ENCODE measurements around the gene HNMT. TPM values are rescaled to one million over a fixed set of nuclear protein-coding genes. Genes with fewer than 3 reads are reported as not detected.

HNMT gene
- total and polyA plus RNA-seq, 2 donors (not counting 1 experiment from before 2014, with no cell fraction given), result 0.24 TPM; not detected in 1

DNA sequence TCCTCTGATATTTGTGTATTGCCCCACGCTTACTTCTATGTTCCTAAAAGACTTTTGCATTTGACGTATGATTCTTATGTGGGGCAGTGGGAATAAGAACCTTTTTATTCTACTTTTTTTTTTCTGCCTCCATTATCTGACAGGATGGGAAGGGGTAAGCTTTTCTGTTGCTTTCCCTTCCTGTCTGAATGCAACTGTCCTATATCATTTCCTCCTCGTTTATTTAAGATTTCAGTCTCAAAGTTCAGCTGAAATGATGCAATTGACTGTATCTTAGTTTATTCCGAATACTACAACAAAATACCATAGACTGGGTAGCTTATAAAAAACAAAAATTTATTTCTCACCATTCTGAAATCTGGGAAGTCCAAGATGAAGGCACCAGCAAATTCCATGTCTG, 24.1 kb upstream of the HNMT start:
- H4K20me1 ChIP-seq (ENCODE audit: control insufficient read depth, insufficient read depth, low read length, poor library complexity, severe bottlenecking), result no peaks in the 10 kb centered on the region
- no peaks in the 10 kb centered on the region for H3K79me2 ChIP-seq (ENCODE audit: control insufficient read depth, insufficient read depth, low read length)
- H3K27me3 ChIP-seq (replicated peaks in 1 of 4; ENCODE audit: control extremely low read depth in 1 of 4, control insufficient read depth in 3 of 4, insufficient read depth in 4 of 4, low read length in 3 of 4), result no peaks in the 10 kb centered on the region
- Mint-ChIP-seq H3K4me1 (no peaks in the 10 kb centered on the region), H3K27me3 (peaks cover 10% of the 10 kb centered on the region), H3K9me3 (ENCODE audit: insufficient read depth) (peaks cover 2% of the 10 kb centered on the region), H3K27ac (no peak overlapping the region), H3K4me3 (no peak overlapping the region)
- no peaks in the 10 kb centered on the region for H3K36me3 ChIP-seq (replicated peaks in 1 of 2; ENCODE audit: control extremely low read depth in 1 of 2, control insufficient read depth in 1 of 2, extremely low read depth in 1 of 2, insufficient read depth in 2 of 2, low read length in 1 of 2)
- no peak overlapping the region for H3K4me3 ChIP-seq (ENCODE audit: control extremely low read depth in 1 of 5, extremely low read depth in 1 of 5, insufficient read depth in 1 of 5, low read depth in 2 of 5, low read length in 4 of 5)
- H3K4me1 ChIP-seq (ENCODE audit: control insufficient read depth in 2 of 2, insufficient read depth in 2 of 2, low read length in 2 of 2), result no peaks in the 10 kb centered on the region
- H3K4me2 ChIP-seq (replicated peaks; ENCODE audit: low read depth, low read length, poor library complexity, severe bottlenecking), result no peak overlapping the region
- ChIA-PET CTCF (no interaction called here), POLR2A (no interaction called here)
- TF ChIP-seq CTCF (IDR thresholded peaks at IDR 0.05) (no peak), EZH2 (IDR thresholded peaks at IDR 0.05; ENCODE audit: borderline replicate concordance, insufficient read depth, low read depth, low read length, poor library complexity, severe bottlenecking) (no peak)
- H3K9me3 ChIP-seq (ENCODE audit: control extremely low read depth in 1 of 3, control insufficient read depth in 2 of 3, insufficient read depth in 1 of 3, low read length in 2 of 3), result no peaks in the 10 kb centered on the region
- 100% methylated on average over 1 of the region's 4 CpGs for WGBS (ENCODE audit: insufficient coverage)
- H2AFZ ChIP-seq (ENCODE audit: insufficient read depth, low read depth, low read length, poor library complexity, severe bottlenecking), result no peak overlapping the region
- no peak overlapping the region for H3K27ac ChIP-seq (ENCODE audit: low read length in 2 of 2)
- no peak for DNase-seq
- no peak overlapping the region for H3K9ac ChIP-seq (ENCODE audit: low read length)
- no peak for ATAC-seq (ENCODE audit: low read depth)
- intact Hi-C loops (cut with micrococcal nuclease), result no loop called here

DNA sequence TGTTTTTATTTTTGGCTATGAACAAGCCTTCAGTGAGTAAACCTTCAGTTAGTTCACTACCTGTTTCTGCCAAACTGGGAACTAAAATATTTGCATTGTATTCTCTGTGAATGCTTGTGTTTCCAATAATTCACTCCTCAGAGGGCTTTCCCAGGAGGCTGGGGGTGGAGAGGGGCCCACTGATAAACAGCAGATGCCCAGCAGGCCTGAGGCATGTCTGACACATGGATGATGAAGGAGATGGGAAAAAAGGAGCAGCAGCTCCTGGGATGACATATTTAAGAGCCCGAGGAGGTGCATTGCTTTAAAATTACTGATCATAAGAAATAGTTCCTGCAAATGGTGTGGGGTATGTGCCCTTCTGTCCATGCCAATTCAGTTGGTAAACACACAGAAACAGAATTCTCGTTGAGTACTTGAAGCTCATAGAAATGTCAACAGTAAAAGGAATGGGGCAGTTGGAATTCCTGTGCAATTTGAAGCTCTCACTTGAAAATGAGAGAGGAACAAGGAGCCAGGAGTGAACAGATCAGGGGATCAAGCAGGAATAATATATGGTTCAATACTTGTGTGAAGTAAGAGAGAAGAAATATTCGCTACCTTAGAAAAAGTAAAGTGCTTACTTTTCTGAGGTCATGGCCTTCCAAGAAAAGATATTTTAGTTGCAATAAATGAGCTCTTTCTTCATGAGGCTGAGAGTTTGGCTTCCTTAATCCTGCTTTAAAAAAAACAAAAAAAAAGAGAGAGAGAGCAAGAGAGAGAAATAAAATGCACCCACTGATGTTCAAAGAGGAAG, 22.0 kb upstream of the HNMT start:
- no peak overlapping the region for H2AFZ ChIP-seq (ENCODE audit: insufficient read depth, low read depth, low read length, poor library complexity, severe bottlenecking)
- H4K20me1 ChIP-seq (ENCODE audit: control insufficient read depth, insufficient read depth, low read length, poor library complexity, severe bottlenecking), result no peaks in the 10 kb centered on the region
- ChIA-PET CTCF (no interaction called here), POLR2A (no interaction called here)
- WGBS (ENCODE audit: insufficient coverage), result 96% methylated on average over 3 of the region's 3 CpGs
- no peak overlapping the region for H3K4me3 ChIP-seq (ENCODE audit: control extremely low read depth in 1 of 5, extremely low read depth in 1 of 5, insufficient read depth in 1 of 5, low read depth in 2 of 5, low read length in 4 of 5)
- Mint-ChIP-seq H3K27ac (no peak overlapping the region), H3K27me3 (peaks cover 10% of the 10 kb centered on the region), H3K4me3 (no peak overlapping the region), H3K4me1 (no peaks in the 10 kb centered on the region), H3K9me3 (ENCODE audit: insufficient read depth) (no peaks in the 10 kb centered on the region)
- DNase-seq (no peak), ATAC-seq (ENCODE audit: low read depth) (no peak)
- no peaks in the 10 kb centered on the region for H3K9me3 ChIP-seq (ENCODE audit: control extremely low read depth in 1 of 3, control insufficient read depth in 2 of 3, insufficient read depth in 1 of 3, low read length in 2 of 3)
- no peak overlapping the region for H3K27ac ChIP-seq (ENCODE audit: low read length in 2 of 2)
- H3K4me1 ChIP-seq (ENCODE audit: control insufficient read depth in 2 of 2, insufficient read depth in 2 of 2, low read length in 2 of 2), result no peaks in the 10 kb centered on the region
- no peaks in the 10 kb centered on the region for H3K36me3 ChIP-seq (replicated peaks in 1 of 2; ENCODE audit: control extremely low read depth in 1 of 2, control insufficient read depth in 1 of 2, extremely low read depth in 1 of 2, insufficient read depth in 2 of 2, low read length in 1 of 2)
- H3K27me3 ChIP-seq (replicated peaks in 1 of 4; ENCODE audit: control extremely low read depth in 1 of 4, control insufficient read depth in 3 of 4, insufficient read depth in 4 of 4, low read length in 3 of 4), result no peaks in the 10 kb centered on the region
- no peak overlapping the region for H3K4me2 ChIP-seq (replicated peaks; ENCODE audit: low read depth, low read length, poor library complexity, severe bottlenecking)
- H3K9ac ChIP-seq (ENCODE audit: low read length), result no peak overlapping the region
- TF ChIP-seq EZH2 (IDR thresholded peaks at IDR 0.05; ENCODE audit: borderline replicate concordance, insufficient read depth, low read depth, low read length, poor library complexity, severe bottlenecking) (no peak), CTCF (IDR thresholded peaks at IDR 0.05) (no peak)
- no peaks in the 10 kb centered on the region for H3K79me2 ChIP-seq (ENCODE audit: control insufficient read depth, insufficient read depth, low read length)
- intact Hi-C loops (cut with micrococcal nuclease), result no loop called here

All from B cell (primary cell).